Globus pallidus (tissue), 1 donor: ENCODE data around the gene ITGB1BP1.
A peak's percentile ranks its signal among the peaks of the same experiment; 100 is the strongest.

ENCODE experiments used
- DNase-seq: peaks from one replicate; pipeline ENCODE4 v3.0.0-alpha.2; 2015; ENCODE audit warnings: low spot score

Gene ITGB1BP1

DNA sequence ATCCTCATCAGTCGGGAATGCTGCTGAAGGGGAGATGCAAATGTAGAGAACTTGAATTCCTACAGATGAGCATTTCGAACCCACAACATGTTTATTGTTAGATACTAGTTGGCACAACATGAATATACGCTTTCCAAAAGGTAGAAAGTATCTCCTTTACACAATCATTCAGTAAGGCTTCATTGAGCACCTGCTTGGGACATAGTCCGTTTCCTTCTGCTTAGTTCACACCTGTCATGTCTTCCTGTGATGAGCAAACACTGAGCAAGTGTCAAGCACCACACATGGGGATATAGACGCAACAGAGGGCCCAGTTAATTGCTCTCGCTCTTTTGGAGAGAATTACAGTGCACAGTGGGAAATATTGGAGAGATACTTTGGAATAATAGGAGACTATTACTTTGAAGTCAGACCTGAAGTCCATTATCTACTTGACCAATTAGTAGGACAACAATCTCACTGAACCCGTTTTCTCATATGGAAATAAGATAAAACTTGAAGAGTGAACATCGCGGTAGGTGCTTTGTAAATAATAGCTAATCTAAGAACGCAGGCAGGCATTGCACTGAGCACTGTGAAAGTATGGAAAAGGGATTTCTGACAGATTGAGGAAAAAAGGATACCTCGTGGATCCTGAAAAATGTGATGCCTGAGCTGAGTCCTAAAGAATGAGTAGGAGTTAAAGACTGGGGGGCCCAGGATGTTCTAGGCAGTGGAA is 1.3 kb upstream of the ITGB1BP1 start:
- DNase-seq, result no peak

DNA sequence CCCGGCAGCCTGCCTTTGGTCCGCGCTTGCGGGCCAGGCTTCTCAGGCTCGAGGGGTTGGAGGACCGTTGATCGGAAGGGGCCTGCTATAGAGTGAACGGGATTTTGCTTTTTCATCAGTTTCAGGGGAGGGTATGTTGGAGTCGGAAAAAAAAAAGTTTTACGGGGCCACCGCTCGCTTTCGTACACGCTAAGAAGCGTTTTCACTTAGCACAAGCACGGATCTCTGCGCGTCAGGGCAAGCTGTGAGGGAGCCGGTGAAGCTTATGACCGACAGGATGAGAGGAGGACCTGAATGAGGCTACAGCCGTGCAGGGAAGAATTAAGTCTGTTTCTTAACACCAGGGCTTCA is 569 bp upstream of the ITGB1BP1 start:
- DNase-seq, result no peak

GRCh38 chr2:9422321-9423099 is 818 bp downstream of the ITGB1BP1 start:
- peak; percentile 66 for DNase-seq

- no peak for DNase-seq
Measured at GRCh38 chr2:9420495-9420894, 2.8 kb downstream of the ITGB1BP1 start.

GRCh38 chr2:9419541-9419940 is 3.8 kb downstream of the ITGB1BP1 start:
- DNase-seq, result no peak

DNA sequence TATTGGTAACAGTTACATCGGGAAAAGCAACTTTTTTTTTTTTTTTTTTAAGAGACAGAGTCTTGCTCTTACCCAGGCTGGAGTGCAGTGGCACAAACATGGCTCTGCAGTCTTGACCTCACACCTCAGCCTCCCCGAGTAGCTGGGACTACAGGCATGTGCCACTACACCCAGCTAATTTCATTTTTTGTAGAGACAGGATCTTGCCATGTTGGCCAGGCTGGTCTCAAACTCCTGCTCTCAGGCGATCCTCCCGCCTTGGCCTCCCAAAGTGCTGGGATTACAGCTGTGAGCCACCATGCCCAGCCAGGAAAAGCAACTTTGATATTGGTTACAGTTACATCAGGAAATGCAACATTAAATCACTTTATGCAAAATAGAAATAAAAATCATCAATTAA is 4.6 kb downstream of the ITGB1BP1 start:
- no peak for DNase-seq

DNA sequence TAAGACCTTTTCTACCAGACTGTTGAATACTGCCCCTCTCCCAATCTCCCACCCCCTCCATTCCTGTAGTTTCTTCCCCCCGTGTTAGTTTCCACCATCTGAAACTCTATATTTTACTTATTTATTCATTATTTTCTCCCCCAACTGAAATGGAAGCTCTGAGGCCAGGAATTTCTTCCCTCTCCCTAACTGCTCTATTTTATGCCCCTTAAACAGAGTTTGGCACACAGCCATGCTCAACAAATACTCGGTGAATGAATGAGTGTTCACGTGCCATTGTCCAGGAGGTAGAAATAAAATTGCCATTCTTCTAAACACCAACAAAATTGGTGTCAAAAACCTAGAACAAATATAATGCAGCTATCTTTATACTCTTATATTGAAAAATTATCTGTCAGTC is 5.6 kb downstream of the ITGB1BP1 start:
- DNase-seq, result no peak

DNA sequence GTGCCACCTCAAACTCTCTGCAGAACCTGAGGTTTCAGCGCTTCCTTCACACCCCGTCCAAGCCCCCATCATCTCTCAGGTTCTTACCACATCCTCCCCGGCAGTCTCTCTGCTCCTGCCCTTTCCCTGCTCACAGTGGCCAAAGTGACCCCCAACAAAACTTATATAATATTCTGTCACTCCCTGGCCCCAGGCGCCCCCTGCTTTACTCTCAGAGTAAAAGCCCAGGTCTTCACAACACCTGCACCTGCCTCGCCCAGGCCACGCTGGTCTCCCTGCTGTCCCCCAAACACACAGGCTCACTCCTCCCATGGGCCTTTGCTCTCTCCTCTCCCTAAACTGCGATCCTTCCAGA is 6.4 kb downstream of the ITGB1BP1 start:
- no peak for DNase-seq

DNA sequence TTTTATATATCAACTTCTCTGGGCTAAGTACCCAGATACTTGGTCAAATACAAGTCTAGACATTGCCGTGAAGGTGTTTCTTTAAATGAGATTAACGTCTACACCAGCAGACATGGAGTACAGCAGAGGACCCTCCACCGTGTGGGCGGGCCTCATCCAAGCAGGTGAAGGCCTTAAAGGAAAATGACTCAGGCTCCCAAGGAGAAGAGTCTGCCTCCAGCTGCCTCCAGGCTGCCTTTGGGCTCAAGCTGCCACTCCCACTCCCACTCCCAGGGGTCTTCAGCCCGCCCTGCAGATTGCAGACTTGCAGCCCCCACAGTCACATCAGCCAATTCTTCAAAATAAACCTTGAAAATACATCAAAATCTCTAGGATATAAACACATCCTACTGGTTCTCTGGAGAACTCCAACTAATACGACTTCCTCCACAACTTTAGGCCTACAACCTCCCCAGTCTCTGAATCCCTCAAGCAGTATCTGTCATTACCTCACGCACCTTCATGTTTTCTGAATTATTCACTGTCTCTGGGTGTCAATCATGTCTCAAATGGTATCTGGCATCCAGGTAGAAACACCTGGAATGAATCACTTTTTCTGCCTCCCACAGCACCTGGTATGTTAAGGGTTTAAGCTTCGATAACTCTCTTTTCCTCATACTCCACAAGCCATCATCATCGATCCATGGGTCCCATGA is 6.9 kb downstream of the ITGB1BP1 start:
- DNase-seq, result no peak

GRCh38 chr2:9415516-9416169 is 7.7 kb downstream of the ITGB1BP1 start:
- DNase-seq, result no peak

DNA sequence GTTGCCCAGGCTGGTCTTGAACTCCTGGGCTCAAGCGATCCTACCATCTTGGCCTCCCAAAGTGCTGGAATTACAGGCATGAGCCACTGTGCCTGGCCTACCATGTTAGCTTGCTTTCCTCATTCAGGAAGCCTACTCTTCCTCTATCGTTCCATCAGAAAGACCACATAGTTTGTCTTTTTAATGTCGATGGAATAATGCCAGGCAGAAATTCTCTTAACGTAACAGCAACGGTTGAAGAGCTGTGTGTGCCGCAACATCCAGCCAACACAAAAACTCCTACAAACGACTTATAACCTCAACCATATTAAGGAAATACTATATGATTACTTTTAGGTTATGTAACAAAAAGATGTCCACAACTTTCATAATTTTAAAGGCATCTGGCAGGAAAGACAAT is 10.5 kb downstream of the ITGB1BP1 start:
- DNase-seq, result no peak

DNA sequence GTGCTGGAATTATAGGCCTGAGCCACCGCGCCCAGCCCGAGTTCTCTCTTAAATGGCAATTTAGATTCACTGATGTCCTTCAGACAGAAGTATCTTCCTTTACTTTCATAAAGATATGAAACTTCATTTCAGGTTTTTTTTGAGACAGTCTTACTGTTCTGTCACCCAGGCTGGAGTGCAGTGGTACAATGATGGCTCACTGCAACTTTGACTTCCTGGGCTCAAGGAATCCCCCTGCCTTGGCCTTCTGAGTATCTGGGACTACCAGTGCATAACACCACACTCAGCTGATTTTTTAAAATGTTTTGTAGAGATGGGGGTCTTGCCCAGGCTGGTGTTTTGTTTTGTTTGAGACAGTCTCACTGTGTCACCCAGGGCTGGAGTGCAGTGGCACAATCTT is 13.2 kb downstream of the ITGB1BP1 start:
- DNase-seq, result no peak

DNA sequence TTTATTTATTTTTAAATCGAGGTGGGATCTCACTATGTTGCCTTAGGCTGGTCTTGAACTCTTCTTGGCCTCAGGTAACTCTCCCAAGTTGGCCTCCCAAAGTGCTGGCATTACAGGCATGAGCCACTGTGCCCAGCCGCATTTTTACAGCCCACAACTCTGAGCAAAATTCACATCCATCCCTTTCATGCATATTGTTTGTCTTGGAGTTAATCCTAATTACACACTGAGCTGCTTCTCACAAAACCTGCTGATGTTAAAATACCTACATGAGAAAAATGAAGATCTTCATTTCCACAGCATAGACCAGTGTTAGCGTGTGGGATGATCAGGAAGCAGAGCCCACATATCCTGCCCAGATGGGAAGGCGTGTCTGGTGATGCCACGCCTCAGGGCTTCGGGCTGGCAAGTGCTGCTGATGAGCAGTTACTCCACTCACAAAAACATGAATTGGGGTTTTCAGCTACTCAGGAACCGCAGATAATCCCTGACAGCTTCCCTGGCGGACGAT is 14.6 kb downstream of the ITGB1BP1 start:
- no peak for DNase-seq

GRCh38 chr2:9407363-9407811 is 15.9 kb downstream of the ITGB1BP1 start:
- DNase-seq, result no peak

GRCh38 chr2:9406529-9407362 is 16.6 kb downstream of the ITGB1BP1 start:
- no peak for DNase-seq

- no peak for DNase-seq
Measured at GRCh38 chr2:9405636-9406035, 17.7 kb downstream of the ITGB1BP1 start.

- no peak for DNase-seq
Measured at GRCh38 chr2:9404451-9404850, 18.9 kb downstream of the ITGB1BP1 start.

GRCh38 chr2:9403924-9404323 is 19.4 kb downstream of the ITGB1BP1 start:
- DNase-seq, result no peak

DNA sequence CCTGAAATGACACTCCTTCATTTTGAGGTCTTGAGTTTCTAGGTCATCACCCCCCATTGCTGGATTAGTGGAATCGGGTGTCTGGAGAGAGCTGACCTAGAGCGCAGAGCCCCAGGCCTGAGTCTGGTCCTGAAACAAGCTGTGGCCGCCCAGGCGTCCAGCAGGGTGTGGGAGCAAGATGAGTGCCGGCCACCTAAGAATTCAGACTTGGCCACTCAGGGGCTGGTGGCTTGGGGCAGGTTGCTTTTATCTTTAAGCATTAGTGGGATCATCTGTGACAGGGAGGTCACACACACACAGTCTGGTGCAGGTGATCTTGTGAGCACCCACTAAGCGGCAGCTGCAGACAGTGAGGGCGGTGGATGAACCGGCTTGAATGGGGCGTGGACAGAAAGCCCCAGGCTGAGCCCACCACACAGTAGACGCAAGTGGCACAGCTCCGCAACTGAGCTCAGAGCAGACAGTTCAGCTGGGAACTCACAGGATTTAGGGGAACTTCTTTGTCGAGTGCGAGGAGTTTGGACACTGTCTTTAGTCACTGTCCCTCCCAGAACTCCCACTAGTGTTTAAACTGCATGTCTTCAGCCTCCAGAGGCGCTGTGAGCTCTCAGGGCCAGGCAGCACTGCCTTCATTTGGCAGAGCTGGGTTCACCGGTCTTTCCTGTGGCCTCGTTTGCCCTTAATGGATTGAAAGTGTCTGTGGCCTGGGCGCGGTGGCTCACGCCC is 21.5 kb downstream of the ITGB1BP1 start:
- DNase-seq, result no peak

GRCh38 chr2:9401059-9401547 is 22.2 kb downstream of the ITGB1BP1 start:
- DNase-seq, result no peak
